Measurements from ENCODE around the gene SLC25A36. TPM values are rescaled to one million over a fixed set of nuclear protein-coding genes. Genes with fewer than 3 reads are reported as not detected.

SLC25A36 gene
- polyA plus RNA-seq, 4 donors: 157 to 197 (median 169) TPM

Other genes with a start within 250 kb of the SLC25A36 start
- gene SPSB4, start 109.5 kb downstream of the SLC25A36 start, polyA plus RNA-seq (ENCODE audit: insufficient read length in 4 of 4): 10 to 100 TPM; 15.9 to 18.5 (median 17.4) TPM

Measured in left renal cortex interstitium (tissue), 4 donors.